ENCODE measurements around the gene SNAP25.

SNAP25 gene

GRCh38 chr20:10347086-10347880 is 128.7 kb downstream of the SNAP25 start:
- TF ChIP-seq CTCF (IDR thresholded peaks at IDR 0.05; ENCODE audit: low read depth, low read length): no peak

GRCh38 chr20:10349118-10349517 is 130.5 kb downstream of the SNAP25 start:
- no peak for TF ChIP-seq CTCF (IDR thresholded peaks at IDR 0.05; ENCODE audit: low read depth, low read length)
- H3K4me3 ChIP-seq (ENCODE audit: low read depth, low read length): no peak overlapping the region

More at GRCh38 chr20:10347086-10347880, 128.7 kb downstream of the SNAP25 start:
- no peak overlapping the region for H3K4me3 ChIP-seq (ENCODE audit: low read depth, low read length)

GRCh38 chr20:10350188-10350842 is 131.7 kb downstream of the SNAP25 start:
- H3K4me3 ChIP-seq (ENCODE audit: low read depth, low read length): no peak overlapping the region
- TF ChIP-seq CTCF (IDR thresholded peaks at IDR 0.05; ENCODE audit: low read depth, low read length): no peak

- no peak for TF ChIP-seq CTCF (IDR thresholded peaks at IDR 0.05; ENCODE audit: low read depth, low read length)
- H3K4me3 ChIP-seq (ENCODE audit: low read depth, low read length): no peak overlapping the region
Measured at GRCh38 chr20:10352934-10353824, 134.5 kb downstream of the SNAP25 start.

GRCh38 chr20:10356628-10357027 is 138.0 kb downstream of the SNAP25 start:
- no peak for TF ChIP-seq CTCF (IDR thresholded peaks at IDR 0.05; ENCODE audit: low read depth, low read length)
- no peak overlapping the region for H3K4me3 ChIP-seq (ENCODE audit: low read depth, low read length)

Data from WI38 (cell line).